Right renal pelvis (tissue), 4 donors: Measurements from ENCODE around the gene DCP1B. TPM values are rescaled to one million over a fixed set of nuclear protein-coding genes. Genes with fewer than 3 reads are reported as not detected.
A peak's percentile ranks its signal among the peaks of the same experiment; 100 is the strongest.
"Not testable (repeated sequence)": the region's sequence is repeated elsewhere in the genome, so short reads cannot be mapped to it uniquely, and the experiment has no call there.

Experiments used
- DNase-seq, 4 donors: peaks; one replicate each; pipeline ENCODE4 v3.0.0-alpha.2; 2013; ENCODE audit warnings: low read depth in 4 of 4, low spot score in 3 of 4, missing footprints in 1 of 4
- polyA plus RNA-seq, 4 donors: library from polyadenylated mRNA; unstranded; fragments of 120-200 nt; gene quantifications; one replicate each; pipeline ENCODE4 v1.2.1, GENCODE V29; 2013; ENCODE audit not compliant: insufficient read length in 4 of 4

DCP1B gene
- polyA plus RNA-seq, 4 donors = 27.4 to 34.7 (median 31.2) TPM

GRCh38 chr12:1978078-1978862 lies 26.0 kb downstream of the DCP1B start:
- DNase-seq = no peak

- DNase-seq = no peak
Observed at GRCh38 chr12:1977588-1977987, 26.7 kb downstream of the DCP1B start.

GRCh38 chr12:1977109-1977508 lies 27.1 kb downstream of the DCP1B start:
- no peak for DNase-seq

GRCh38 chr12:1974812-1975211 lies 29.4 kb downstream of the DCP1B start:
- no peak for DNase-seq

GRCh38 chr12:1972856-1973317 lies 31.4 kb downstream of the DCP1B start:
- peak; percentile 22 to 38 (median 29) for DNase-seq

- DNase-seq = no peak
Observed at GRCh38 chr12:1972260-1972659, 32.0 kb downstream of the DCP1B start.

- DNase-seq = no peak
Observed at GRCh38 chr12:1970331-1970900, 33.8 kb downstream of the DCP1B start.

GRCh38 chr12:1966561-1967226 lies 37.6 kb downstream of the DCP1B start:
- DNase-seq = no peak

- no peak for DNase-seq
Observed at GRCh38 chr12:1965916-1966315, 38.3 kb downstream of the DCP1B start.

- no peak for DNase-seq
Observed at GRCh38 chr12:1962051-1963020, 41.9 kb downstream of the DCP1B start.

GRCh38 chr12:1956716-1957115 lies 47.5 kb downstream of the DCP1B start:
- no peak for DNase-seq

- no peak for DNase-seq
Observed at GRCh38 chr12:1949771-1950470, 54.3 kb downstream of the DCP1B start.

- no peak for DNase-seq
Observed at GRCh38 chr12:1948883-1949282, 55.4 kb downstream of the DCP1B start.

- no peak for DNase-seq
Observed at GRCh38 chr12:1947081-1947480, 57.2 kb downstream of the DCP1B start.

- DNase-seq = no peak
Observed at GRCh38 chr12:1946296-1946695, 58.0 kb downstream of the DCP1B start.

GRCh38 chr12:1945502-1945901 lies 58.8 kb downstream of the DCP1B start:
- not testable (repeated sequence) for DNase-seq

- peak; percentile 71 to 84 (median 75) for DNase-seq
Observed at GRCh38 chr12:1939801-1940607, 64.3 kb downstream of the DCP1B start.

- DNase-seq = no peak
Observed at GRCh38 chr12:1939331-1939730, 64.9 kb downstream of the DCP1B start.
